Activated naive CD4-positive, alpha-beta T cell treated with anti-CD3 and anti-CD28 coated beads for 36 hours (primary cell): Measurements from ENCODE around the gene SCMH1. TPM values are rescaled to one million over a fixed set of nuclear protein-coding genes. Genes with fewer than 3 reads are reported as not detected.

Experiments used
- CTCF ChIA-PET: fragments of 350-600 bp; sonication (Branson Sonifier 250); formaldehyde crosslinking; loops from one replicate; lab custom pipeline; 2021; ENCODE audit warnings: antibody characterized with exemption; lab: Charles Lee
- DNase-seq: peaks from one replicate; pipeline ENCODE4 v3.0.0-alpha.2; 2020
- H3K27ac Mint-ChIP-seq: one replicate; pipeline ENCODE4 v1.8.0; 2021; ENCODE audit warnings: mild to moderate bottlenecking, mixed read lengths
- H3K27me3 Mint-ChIP-seq: one replicate; pipeline ENCODE4 v1.8.0; 2021; ENCODE audit warnings: low read depth, mixed read lengths
- H3K36me3 Mint-ChIP-seq: one replicate; pipeline ENCODE4 v1.8.0; 2021; ENCODE audit warnings: low read depth, mixed read lengths
- H3K4me1 Mint-ChIP-seq: one replicate; pipeline ENCODE4 v1.8.0; 2021; ENCODE audit warnings: low read depth, mixed read lengths
- H3K4me3 Mint-ChIP-seq: one replicate; pipeline ENCODE4 v1.8.0; 2021; ENCODE audit warnings: mild to moderate bottlenecking, moderate library complexity, mixed read lengths
- H3K9me3 Mint-ChIP-seq: one replicate; pipeline ENCODE4 v1.8.0; 2021; ENCODE audit warnings: mixed read lengths
- intact Hi-C: fragments of 100-400 bp; cut with micrococcal nuclease; formaldehyde crosslinking; loops from one replicate; pipeline ENCODE4 v1.15.1; 2023
- total RNA-seq, 2 experiments: library from RNA; stranded (reverse); gene quantifications; one replicate each; pipeline ENCODE4 v1.2.3, GENCODE V29; 2021

Gene SCMH1
- total RNA-seq, 2 experiments from 2014 or later: 17.8 to 20.7 TPM

DNA sequence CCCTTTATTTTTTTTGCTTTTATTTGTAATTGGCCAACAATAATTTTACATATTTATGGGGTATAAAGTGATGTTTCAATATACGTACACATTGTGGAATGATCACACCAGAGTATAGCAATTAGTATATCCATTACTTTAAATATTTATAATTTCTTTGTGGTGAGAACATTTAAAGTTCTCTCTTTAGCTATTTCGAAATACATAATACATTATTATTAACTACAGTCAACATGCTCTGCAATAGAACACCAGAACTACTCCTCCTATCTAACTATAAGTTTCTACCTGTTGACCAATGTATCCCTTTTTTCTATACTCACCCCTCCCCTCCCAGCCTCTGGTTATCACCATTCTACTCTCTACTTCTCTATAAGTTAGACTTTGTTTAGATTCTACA, 77.4 kb downstream of the SCMH1 start:
- Mint-ChIP-seq H3K4me1 (no peaks in the 10 kb centered on the region), H3K27me3 (no peaks in the 10 kb centered on the region), H3K27ac (no peak overlapping the region), H3K9me3 (peaks cover 11% of the 10 kb centered on the region), H3K36me3 (peaks cover 8% of the 10 kb centered on the region), H3K4me3 (no peak overlapping the region)
- DNase-seq: no peak
- intact Hi-C loops: no loop called here
- CTCF ChIA-PET: no interaction called here

DNA sequence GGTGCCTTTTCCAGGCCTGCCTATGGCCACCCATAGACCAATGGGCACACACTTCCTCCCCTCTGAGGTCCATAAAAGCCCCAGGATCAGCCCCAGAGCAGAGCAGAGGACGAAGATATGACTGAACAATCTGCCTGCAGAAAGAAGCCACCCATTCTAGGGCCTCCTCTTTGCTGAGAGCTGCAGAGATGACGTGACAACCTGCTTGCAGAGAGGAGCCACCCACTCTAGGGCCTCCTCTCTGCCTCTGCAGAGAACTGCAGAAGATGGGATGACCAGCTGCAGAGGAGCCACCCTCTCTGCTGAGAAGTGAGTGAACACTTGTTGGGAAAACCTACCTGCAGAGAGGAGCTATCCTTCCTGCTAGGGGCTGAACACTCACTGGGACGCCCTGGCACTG, 79.7 kb downstream of the SCMH1 start:
- H3K36me3 Mint-ChIP-seq: peaks cover 1% of the 10 kb centered on the region
- intact Hi-C loops: no loop called here
- no peaks in the 10 kb centered on the region for H3K27me3 Mint-ChIP-seq
- DNase-seq: no peak
- no peak overlapping the region for H3K27ac Mint-ChIP-seq
- CTCF ChIA-PET: no interaction called here
- no peak overlapping the region for H3K4me3 Mint-ChIP-seq
- H3K4me1 Mint-ChIP-seq: no peaks in the 10 kb centered on the region
- H3K9me3 Mint-ChIP-seq: peaks cover under 1% of the 10 kb centered on the region

DNA sequence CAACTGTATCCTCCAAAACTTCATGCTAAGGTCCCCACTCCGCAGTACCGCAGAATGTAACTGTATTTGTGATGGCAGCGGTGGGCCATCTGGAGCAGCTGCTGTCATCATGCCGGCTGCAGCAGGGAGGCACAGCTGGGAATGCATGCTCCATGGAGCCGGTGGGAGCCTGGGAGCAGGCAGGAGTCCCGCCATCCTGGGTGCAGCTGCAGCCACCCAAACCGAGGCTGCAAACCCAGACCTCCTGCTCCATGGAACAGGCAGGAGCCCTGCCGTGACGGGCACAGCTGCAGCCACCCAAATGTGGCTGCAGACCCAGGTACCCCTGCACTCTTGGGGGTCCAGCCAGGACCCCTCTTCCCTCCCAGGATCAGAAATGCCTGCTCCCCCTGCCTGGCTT, 80.3 kb downstream of the SCMH1 start:
- no peak for DNase-seq
- no peaks in the 10 kb centered on the region for H3K27me3 Mint-ChIP-seq
- no peak overlapping the region for H3K4me3 Mint-ChIP-seq
- CTCF ChIA-PET: no interaction called here
- no peak overlapping the region for H3K27ac Mint-ChIP-seq
- peaks cover 1% of the 10 kb centered on the region for H3K36me3 Mint-ChIP-seq
- no peaks in the 10 kb centered on the region for H3K4me1 Mint-ChIP-seq
- no peaks in the 10 kb centered on the region for H3K9me3 Mint-ChIP-seq
- intact Hi-C loops: no loop called here

DNA sequence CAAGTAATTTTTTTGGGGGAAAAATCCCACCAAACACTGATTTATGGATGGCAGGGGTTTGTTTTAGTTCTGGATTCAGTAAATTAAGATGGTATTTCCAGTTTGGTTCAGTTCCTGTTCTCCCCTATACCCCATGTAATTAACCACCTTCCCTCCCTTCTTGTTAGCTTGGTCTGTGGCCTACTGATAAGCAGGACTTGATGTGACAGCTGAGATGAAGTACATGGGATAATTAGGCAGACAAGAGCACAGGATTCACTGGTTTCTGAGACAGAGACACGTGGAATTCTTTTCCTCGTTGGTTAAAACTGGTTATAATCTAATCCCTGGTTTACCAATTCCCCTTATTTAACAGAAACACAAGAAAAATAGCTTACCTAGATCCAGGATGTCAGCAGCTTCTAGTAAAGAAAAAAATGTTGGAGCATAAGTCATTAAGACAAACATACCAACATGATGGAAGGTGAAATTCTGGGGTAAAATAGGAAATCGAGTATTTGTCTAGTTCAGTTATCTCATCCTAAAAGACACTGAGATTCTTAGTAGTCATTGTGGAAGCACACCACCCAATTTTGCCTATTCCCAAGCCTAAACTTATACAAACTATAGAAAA, 81.5 kb downstream of the SCMH1 start:
- no peak for DNase-seq
- no peaks in the 10 kb centered on the region for H3K4me1 Mint-ChIP-seq
- H3K27me3 Mint-ChIP-seq: no peaks in the 10 kb centered on the region
- H3K36me3 Mint-ChIP-seq: peaks cover 1% of the 10 kb centered on the region
- H3K27ac Mint-ChIP-seq: no peak overlapping the region
- no peak overlapping the region for H3K4me3 Mint-ChIP-seq
- CTCF ChIA-PET: no interaction called here
- intact Hi-C loops: no loop called here
- no peaks in the 10 kb centered on the region for H3K9me3 Mint-ChIP-seq

DNA sequence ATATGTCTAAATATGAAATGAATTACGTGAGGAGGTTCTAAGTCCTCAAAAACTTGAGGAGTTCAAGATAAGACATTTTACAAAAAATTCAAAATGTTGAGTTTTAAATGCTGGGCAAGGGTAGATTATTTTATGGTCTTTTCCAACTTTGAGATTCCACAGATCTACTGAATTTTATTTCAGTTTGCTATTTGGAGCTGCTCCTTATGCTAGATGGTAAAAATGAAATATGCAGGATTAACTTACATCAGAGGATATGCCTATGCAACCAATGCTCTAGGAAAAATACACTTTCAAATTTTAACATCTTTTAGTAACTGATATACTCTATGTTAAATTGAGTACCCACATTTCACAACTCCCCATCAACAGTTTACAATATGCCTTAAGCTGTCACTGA, 83.1 kb downstream of the SCMH1 start:
- Mint-ChIP-seq H3K27me3 (no peaks in the 10 kb centered on the region), H3K4me3 (no peak overlapping the region), H3K27ac (no peak overlapping the region), H3K9me3 (no peaks in the 10 kb centered on the region), H3K4me1 (no peaks in the 10 kb centered on the region), H3K36me3 (peaks cover 1% of the 10 kb centered on the region)
- CTCF ChIA-PET: no interaction called here
- intact Hi-C loops: no loop called here
- DNase-seq: no peak

DNA sequence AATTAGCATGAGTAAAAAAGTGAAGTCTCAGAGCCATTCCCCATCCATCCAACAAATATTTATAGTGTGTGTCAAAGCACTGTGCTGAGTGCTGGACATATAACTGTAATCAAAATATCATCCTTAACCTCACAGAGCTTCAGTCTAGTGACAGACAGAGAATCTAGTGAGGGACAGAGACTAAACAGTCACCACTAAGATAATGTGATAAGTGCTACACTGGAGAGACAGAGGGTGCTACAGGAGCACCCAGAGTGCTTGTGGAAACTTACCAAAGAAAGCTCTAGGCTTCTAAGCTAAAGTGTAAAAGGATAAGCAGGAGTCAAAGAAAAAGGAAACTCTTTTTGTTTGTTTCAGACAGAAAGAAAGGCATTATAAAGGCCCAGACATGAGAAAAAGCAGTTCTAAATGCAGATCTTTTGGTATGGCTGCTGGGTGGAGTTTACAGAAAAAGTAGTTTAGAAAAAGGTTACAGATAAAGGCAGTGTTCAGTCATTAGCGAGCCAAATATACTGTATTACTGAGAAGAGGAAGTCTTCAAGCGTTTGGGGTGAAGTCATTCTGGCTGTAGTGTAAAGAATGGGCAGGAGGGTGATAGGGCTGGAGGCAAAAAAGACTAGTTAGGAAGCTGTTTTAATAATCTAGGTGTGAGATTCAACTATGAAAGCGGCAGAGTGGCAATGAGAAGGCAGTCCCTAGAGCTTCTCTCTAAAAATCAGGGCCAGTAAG, 83.8 kb downstream of the SCMH1 start:
- H3K4me3 Mint-ChIP-seq: no peak overlapping the region
- no peaks in the 10 kb centered on the region for H3K9me3 Mint-ChIP-seq
- CTCF ChIA-PET: no interaction called here
- intact Hi-C loops: no loop called here
- DNase-seq: no peak
- no peak overlapping the region for H3K27ac Mint-ChIP-seq
- no peaks in the 10 kb centered on the region for H3K4me1 Mint-ChIP-seq
- peaks cover 1% of the 10 kb centered on the region for H3K36me3 Mint-ChIP-seq
- H3K27me3 Mint-ChIP-seq: no peaks in the 10 kb centered on the region

DNA sequence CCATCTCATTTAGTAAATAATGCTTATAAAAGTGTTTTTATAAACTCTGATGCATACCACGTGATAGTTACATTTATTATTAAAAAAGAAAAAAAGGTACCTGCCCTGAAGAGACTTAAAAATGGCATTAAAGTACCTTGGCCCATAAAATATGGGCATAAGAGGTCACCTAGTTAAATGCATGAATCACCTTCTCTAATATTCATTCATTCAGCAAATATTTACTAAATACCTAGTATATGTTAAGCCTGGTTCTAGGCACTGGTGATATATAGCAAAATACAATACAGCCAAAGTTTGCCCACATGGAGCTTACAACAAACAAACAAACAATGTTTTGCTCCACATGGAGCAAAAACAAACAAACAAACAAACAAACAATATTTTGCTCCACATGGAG, 87.0 kb downstream of the SCMH1 start:
- Mint-ChIP-seq H3K27ac (no peak overlapping the region), H3K4me3 (no peak overlapping the region), H3K9me3 (no peaks in the 10 kb centered on the region), H3K36me3 (peaks cover 5% of the 10 kb centered on the region), H3K4me1 (no peaks in the 10 kb centered on the region), H3K27me3 (no peaks in the 10 kb centered on the region)
- no peak for DNase-seq
- intact Hi-C loops: no loop called here
- CTCF ChIA-PET: interaction anchor here (0.6 kb wide), 1 partner anchor 14 kb away, joined by 3 read pairs; no protein-coding TSS in a partner anchor

DNA sequence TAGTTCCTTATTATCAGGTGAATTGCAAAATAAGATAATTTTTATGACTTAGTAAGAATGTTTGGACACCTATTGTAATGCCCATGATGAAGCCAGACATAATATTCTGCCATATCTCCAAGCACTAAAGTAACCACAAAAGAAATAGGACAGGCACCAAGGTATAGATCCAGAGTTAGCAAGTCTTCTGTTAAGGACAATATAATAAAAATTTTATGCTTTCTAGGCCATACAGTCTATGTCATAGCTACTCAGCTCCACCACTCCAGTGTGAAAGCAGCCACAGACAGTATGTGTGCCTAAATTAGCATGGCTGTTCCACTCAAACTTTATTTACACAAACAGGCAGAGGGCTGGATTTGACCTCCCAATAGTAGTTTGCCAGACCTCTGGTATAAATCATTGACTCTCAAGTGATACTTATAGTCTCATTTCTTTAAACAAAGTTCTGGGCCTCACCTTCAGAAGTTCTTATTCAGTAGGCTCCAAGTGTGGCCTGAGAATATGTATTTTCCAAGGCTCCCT, 88.3 kb downstream of the SCMH1 start:
- intact Hi-C loops: no loop called here
- Mint-ChIP-seq H3K9me3 (no peaks in the 10 kb centered on the region), H3K27me3 (no peaks in the 10 kb centered on the region), H3K4me1 (no peaks in the 10 kb centered on the region), H3K36me3 (peaks cover 14% of the 10 kb centered on the region), H3K27ac (no peak overlapping the region), H3K4me3 (no peak overlapping the region)
- CTCF ChIA-PET: interaction anchor here (0.6 to 0.7 kb wide), 2 partner anchors 23 to 96 kb away, joined by 3 read pairs; no protein-coding TSS in a partner anchor
- no peak for DNase-seq

DNA sequence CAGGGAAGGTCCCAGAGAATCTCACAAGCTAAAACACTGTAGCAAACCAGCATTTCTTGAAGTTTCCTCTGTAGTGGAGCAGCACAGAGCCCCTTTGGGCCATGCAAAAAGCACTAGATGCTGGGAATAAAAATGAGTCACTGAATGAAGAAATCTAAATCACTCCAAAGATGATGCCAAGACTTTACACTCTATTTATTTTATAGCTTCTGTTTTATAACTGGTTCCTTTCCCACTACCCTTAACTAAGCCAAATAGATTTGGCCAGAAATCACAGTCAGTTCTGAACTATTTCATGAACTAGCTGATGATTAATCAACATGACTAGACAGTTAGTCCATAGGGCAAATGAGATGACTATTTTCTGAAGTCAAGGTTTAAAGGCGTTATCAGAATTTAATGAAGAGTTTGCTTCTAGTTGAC, 89.5 kb downstream of the SCMH1 start:
- H3K36me3 Mint-ChIP-seq: peaks cover 14% of the 10 kb centered on the region

DNA sequence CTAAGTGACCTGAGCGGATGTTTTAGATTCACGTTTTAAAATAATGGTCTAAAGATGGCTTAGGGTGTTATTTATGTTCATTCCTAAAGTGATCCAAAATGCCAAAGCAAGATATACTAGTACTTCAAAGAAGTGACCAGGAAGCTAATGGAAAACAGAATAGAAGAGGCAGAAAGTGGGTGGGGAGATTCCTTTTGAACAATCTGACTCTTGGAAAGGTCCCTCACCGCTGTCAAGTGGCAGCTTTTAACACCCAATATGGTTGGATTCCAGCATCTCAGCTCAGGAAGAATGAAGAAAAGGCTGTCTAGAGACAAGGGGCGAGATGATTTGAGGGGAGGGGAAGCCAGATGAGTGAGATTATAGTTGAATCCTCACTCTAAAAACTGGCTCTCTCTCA, 90.3 kb downstream of the SCMH1 start:
- H3K27me3 Mint-ChIP-seq: no peaks in the 10 kb centered on the region
- H3K4me3 Mint-ChIP-seq: no peak overlapping the region
- peaks cover 14% of the 10 kb centered on the region for H3K36me3 Mint-ChIP-seq
- H3K4me1 Mint-ChIP-seq: no peaks in the 10 kb centered on the region
- H3K9me3 Mint-ChIP-seq: no peaks in the 10 kb centered on the region
- intact Hi-C loops: no loop called here
- CTCF ChIA-PET: interaction anchor here (0.6 kb wide), 2 partner anchors 73 to 201 kb away, joined by 3 read pairs; no protein-coding TSS in a partner anchor
- H3K27ac Mint-ChIP-seq: no peak overlapping the region
- DNase-seq: no peak

More for the DNA sequence above, 89.5 kb downstream of the SCMH1 start:
- Mint-ChIP-seq H3K4me3 (no peak overlapping the region), H3K27ac (no peak overlapping the region), H3K4me1 (no peaks in the 10 kb centered on the region), H3K9me3 (no peaks in the 10 kb centered on the region), H3K27me3 (no peaks in the 10 kb centered on the region)
- CTCF ChIA-PET: interaction anchor here (0.6 kb wide), 1 partner anchor 202 kb away, joined by 3 read pairs; no protein-coding TSS in a partner anchor
- DNase-seq: no peak
- intact Hi-C loops: no loop called here

DNA sequence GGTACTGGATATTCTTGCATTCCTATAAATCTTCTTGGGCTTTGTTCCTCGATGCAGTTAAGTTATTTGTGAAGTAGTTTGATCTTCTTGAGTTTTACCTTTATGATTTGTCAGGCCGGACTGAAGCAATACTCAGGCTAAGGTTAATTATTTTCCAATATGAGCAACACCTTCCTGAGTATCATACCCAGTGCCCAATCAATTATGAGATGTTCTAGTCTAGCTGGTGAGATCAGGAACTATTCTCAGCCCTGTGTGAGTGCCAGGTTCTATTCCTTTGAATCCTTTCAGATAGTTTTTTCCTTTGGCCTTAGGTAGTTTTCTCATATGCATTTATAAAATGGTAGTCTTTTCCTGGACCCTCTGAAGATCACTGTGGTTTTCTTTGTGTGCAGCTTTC, 92.5 kb downstream of the SCMH1 start:
- H3K4me1 Mint-ChIP-seq: no peaks in the 10 kb centered on the region
- H3K4me3 Mint-ChIP-seq: no peak overlapping the region
- no peaks in the 10 kb centered on the region for H3K27me3 Mint-ChIP-seq
- CTCF ChIA-PET: no interaction called here
- DNase-seq: no peak
- intact Hi-C loops: no loop called here
- H3K36me3 Mint-ChIP-seq: peaks cover 14% of the 10 kb centered on the region
- H3K9me3 Mint-ChIP-seq: no peaks in the 10 kb centered on the region
- no peak overlapping the region for H3K27ac Mint-ChIP-seq

DNA sequence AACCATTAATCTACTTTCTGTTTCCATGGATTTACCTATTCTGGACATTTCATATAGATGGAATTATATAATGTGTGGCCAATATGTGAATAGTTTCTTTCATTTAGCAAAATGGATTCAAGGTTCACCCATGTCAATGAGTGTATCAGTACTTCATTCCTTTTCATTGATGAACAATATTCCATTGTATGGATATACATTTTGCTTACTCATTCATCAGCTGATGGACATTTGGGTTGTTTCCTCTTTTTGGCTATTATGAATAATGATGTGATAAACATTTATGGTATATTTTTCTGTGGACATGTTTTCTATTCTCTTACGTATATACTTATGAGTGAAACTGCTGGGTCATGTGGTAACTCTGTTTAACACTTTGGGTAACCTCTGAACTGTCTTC, 97.8 kb downstream of the SCMH1 start:
- H3K4me3 Mint-ChIP-seq: no peak overlapping the region
- H3K27me3 Mint-ChIP-seq: no peaks in the 10 kb centered on the region
- no peak for DNase-seq
- peaks cover 2% of the 10 kb centered on the region for H3K9me3 Mint-ChIP-seq
- intact Hi-C loops: no loop called here
- CTCF ChIA-PET: no interaction called here
- H3K36me3 Mint-ChIP-seq: peaks cover 33% of the 10 kb centered on the region
- no peaks in the 10 kb centered on the region for H3K4me1 Mint-ChIP-seq
- H3K27ac Mint-ChIP-seq: no peak overlapping the region

DNA sequence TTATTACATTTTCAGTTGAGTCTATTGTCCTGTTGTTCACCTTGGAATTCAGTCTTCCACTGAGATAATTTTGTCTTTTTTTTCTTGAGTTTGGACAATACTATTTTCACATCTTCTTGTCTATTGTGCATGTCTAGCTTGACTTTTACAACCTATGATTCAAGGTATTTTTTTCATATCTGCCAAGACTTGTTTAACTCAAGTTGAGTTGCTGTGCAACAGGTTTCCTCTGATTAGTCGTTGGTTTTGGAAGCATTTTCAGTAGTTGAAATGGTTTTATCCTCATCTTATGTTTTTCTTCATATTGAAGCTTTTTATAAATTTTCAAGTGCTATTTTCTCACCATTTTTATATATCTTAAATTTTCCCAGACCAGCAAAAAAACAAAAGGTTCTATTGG, 103.6 kb downstream of the SCMH1 start:
- CTCF ChIA-PET: no interaction called here
- Mint-ChIP-seq H3K4me3 (no peak overlapping the region), H3K4me1 (peaks cover 8% of the 10 kb centered on the region), H3K36me3 (peaks cover 66% of the 10 kb centered on the region), H3K9me3 (peaks cover 4% of the 10 kb centered on the region), H3K27ac (no peak overlapping the region), H3K27me3 (no peaks in the 10 kb centered on the region)
- no peak for DNase-seq
- intact Hi-C loops: no loop called here
